NT2/D1 (cell line): ENCODE data around the gene LFNG.

Experiments used
- SUZ12 ChIP-seq: IDR thresholded peaks from 2 replicates; pipeline ENCODE4 v1.6.1; 2011; ENCODE audit not compliant: insufficient read length, insufficient read depth; ENCODE audit errors: extremely low read depth
- YY1 ChIP-seq: IDR thresholded peaks from 2 replicates; pipeline ENCODE4 v1.6.1; 2011; ENCODE audit not compliant: insufficient read length, insufficient read depth
- ZNF274 ChIP-seq: IDR thresholded peaks from 2 replicates; pipeline ENCODE4 v1.6.1; 2011; ENCODE audit warnings: mild to moderate bottlenecking, low read depth, low read length

- TF ChIP-seq ZNF274: no peak
- no peak for TF ChIP-seq YY1
- no peak for TF ChIP-seq SUZ12
Observed at GRCh38 chr7:2521341-2521745, 1.8 kb downstream of the LFNG start.
